Fibroblast of the aortic adventitia (primary cell): ENCODE data around the gene NSUN4. TPM values are rescaled to one million over a fixed set of nuclear protein-coding genes. Genes with fewer than 3 reads are reported as not detected.
A peak's percentile ranks its signal among the peaks of the same experiment; 100 is the strongest.
"Not testable (repeated sequence)": the region's sequence is repeated elsewhere in the genome, so short reads cannot be mapped to it uniquely, and the experiment has no call there.

Experiments
- DNase-seq: peaks from one replicate; pipeline ENCODE4 v3.0.0-alpha.2; 2010; ENCODE audit warnings: low read depth
- H3K4me3 ChIP-seq: 2 replicates; pipeline ENCODE4 v1.5.1; 2011; ENCODE audit warnings: low read depth, mild to moderate bottlenecking, control low read depth, low read length, moderate library complexity
- CTCF ChIP-seq: IDR thresholded peaks from 2 replicates; pipeline ENCODE4 v1.5.1; 2011; ENCODE audit warnings: mild to moderate bottlenecking, low read length, control low read depth, inconsistent platforms; ENCODE audit not compliant: insufficient read depth
- total RNA-seq: library from RNA; depleted of rRNA; stranded (reverse); fragments of >200 nt; gene quantifications from 2 replicates; pipeline ENCODE4 v1.2.3, GENCODE V29; 2012; ENCODE audit warnings: low replicate concordance

The NSUN4 gene
- total RNA-seq, 1 donor, result 15.9 TPM

GRCh38 chr1:46362158-46362557, 21.6 kb downstream of the NSUN4 start:
- no peak for DNase-seq
- no peak for TF ChIP-seq CTCF
- H3K4me3 ChIP-seq, result no peak overlapping the region

GRCh38 chr1:46363121-46363520, 22.5 kb downstream of the NSUN4 start:
- no peak overlapping the region for H3K4me3 ChIP-seq
- no peak for TF ChIP-seq CTCF
- DNase-seq, result no peak

- DNase-seq, result peak; percentile 12
- TF ChIP-seq CTCF, result no peak
- H3K4me3 ChIP-seq, result no peak overlapping the region
These were observed 24.0 kb downstream of the NSUN4 start for GRCh38 chr1:46364612-46365011.

GRCh38 chr1:46365796-46366195, 25.2 kb downstream of the NSUN4 start:
- not testable (repeated sequence) for H3K4me3 ChIP-seq, DNase-seq

- no peak overlapping the region for H3K4me3 ChIP-seq
- DNase-seq, result no peak
- TF ChIP-seq CTCF, result no peak
These were observed 26.5 kb downstream of the NSUN4 start for GRCh38 chr1:46367072-46367471.

GRCh38 chr1:46367701-46368100, 27.1 kb downstream of the NSUN4 start:
- not testable (repeated sequence) for H3K4me3 ChIP-seq, DNase-seq

GRCh38 chr1:46368791-46369190, 28.2 kb downstream of the NSUN4 start:
- no peak for DNase-seq
- no peak for TF ChIP-seq CTCF
- H3K4me3 ChIP-seq, result no peak overlapping the region

GRCh38 chr1:46369542-46370213, 29.1 kb downstream of the NSUN4 start:
- TF ChIP-seq CTCF, result no peak
- peak; percentile 29 for DNase-seq
- no peak overlapping the region for H3K4me3 ChIP-seq
